PC-9 (cell line): ENCODE measurements around the gene TMEM219. TPM values are rescaled to one million over a fixed set of nuclear protein-coding genes. Genes with fewer than 3 reads are reported as not detected.

Source experiments
- BruUV-seq: library from RNA; stranded (reverse); fragments of 400-500 nt; replicated peaks from 2 replicates; lab custom pipeline; 2021; lab: Mats Ljungman, UMichigan
- CTCF ChIA-PET: fragments of 300-600 bp; sonication (Branson Sonifier 250); formaldehyde crosslinking; loops from one replicate; lab custom pipeline; 2022; ENCODE audit warnings: antibody characterized with exemption; lab: Charles Lee
- POLR2A ChIA-PET: fragments of 300-600 bp; sonication (Branson Sonifier 250); formaldehyde crosslinking; loops from one replicate; lab custom pipeline; 2022; ENCODE audit warnings: antibody characterized with exemption; ENCODE audit not compliant: unreplicated experiment; lab: Charles Lee
- DNase-seq, 2 experiments: peaks; one replicate each; pipeline versions ENCODE4 v3.0.0 to v3.0.0-alpha.2; 2015 to 2022; ENCODE audit warnings: mixed read lengths in 1 of 2
- H2AFZ ChIP-seq: fragments of 200-600 bp; sonication (generic); 2 replicates; pipeline ENCODE4 v1.8.1; 2017; ENCODE audit warnings: antibody characterized with exemption
- H3F3A ChIP-seq: fragments of 200-600 bp; sonication (generic); 2 replicates; pipeline ENCODE4 v1.8.1; 2017; ENCODE audit warnings: antibody characterized with exemption, mild to moderate bottlenecking, low read depth; ENCODE audit not compliant: insufficient read depth
- H3K27ac ChIP-seq: fragments of 200-600 bp; sonication (generic); 2 replicates; pipeline ENCODE4 v1.6.1; 2016; ENCODE audit warnings: mixed run types
- H3K27me3 ChIP-seq: fragments of 200-600 bp; sonication (generic); 2 replicates; pipeline ENCODE4 v1.6.1; 2016; ENCODE audit warnings: low read depth, mixed run types; ENCODE audit not compliant: insufficient read depth
- H3K36me3 ChIP-seq: fragments of 200-600 bp; sonication (generic); 2 replicates; pipeline ENCODE4 v1.6.1; 2016; ENCODE audit warnings: low read depth, mixed run types
- H3K4me1 ChIP-seq: fragments of 200-600 bp; sonication (generic); replicated peaks from 2 replicates; pipeline ENCODE4 v1.6.1; 2016; ENCODE audit warnings: mixed run types; ENCODE audit not compliant: insufficient read depth
- H3K4me2 ChIP-seq: fragments of 200-600 bp; sonication (generic); 2 replicates; pipeline ENCODE4 v1.6.1; 2017; ENCODE audit warnings: mixed run types
- H3K4me3 ChIP-seq: fragments of 200-600 bp; sonication (generic); 2 replicates; pipeline ENCODE4 v1.6.1; 2016; ENCODE audit warnings: mixed run types
- H3K79me2 ChIP-seq: fragments of 200-600 bp; sonication (generic); 2 replicates; pipeline ENCODE4 v1.6.1; 2017; ENCODE audit warnings: low read depth, mixed run types
- H3K9me2 ChIP-seq: fragments of 200-600 bp; sonication (generic); 2 replicates; pipeline ENCODE4 v1.8.1; 2017; ENCODE audit warnings: mild to moderate bottlenecking; ENCODE audit not compliant: insufficient read depth
- H3K9me3 ChIP-seq: fragments of 200-600 bp; sonication (generic); 2 replicates; pipeline ENCODE4 v1.8.1; 2016; ENCODE audit warnings: low read depth; ENCODE audit not compliant: insufficient read depth
- H4K20me1 ChIP-seq: fragments of 200-600 bp; sonication (generic); 2 replicates; pipeline ENCODE4 v1.8.1; 2017; ENCODE audit not compliant: insufficient read depth
- EZH2 ChIP-seq: fragments of 200-600 bp; sonication (generic); IDR thresholded peaks from 2 replicates; pipeline ENCODE4 v1.8.0; 2017; ENCODE audit warnings: antibody characterized with exemption, low read depth
- intact Hi-C: fragments of 100-400 bp; cut with micrococcal nuclease; formaldehyde crosslinking; loops from one replicate; pipeline ENCODE4 v1.10.0; 2022; ENCODE audit not compliant: unreplicated experiment
- total RNA-seq: library from RNA; stranded (reverse); gene quantifications from 2 replicates; pipeline ENCODE4 v1.2.3, GENCODE V29; 2021
- TF ChIP-seq, protein P1 (sequence below): fragments of 200-600 bp; sonication (generic); conservative IDR thresholded peaks from 2 replicates; pipeline ENCODE4 v1.6.1; 2017; ENCODE audit warnings: mixed run types, antibody characterized with exemption, mild to moderate bottlenecking, moderate library complexity

TMEM219 gene
- total RNA-seq, 1 experiment from 2014 or later, result 141 TPM

DNA sequence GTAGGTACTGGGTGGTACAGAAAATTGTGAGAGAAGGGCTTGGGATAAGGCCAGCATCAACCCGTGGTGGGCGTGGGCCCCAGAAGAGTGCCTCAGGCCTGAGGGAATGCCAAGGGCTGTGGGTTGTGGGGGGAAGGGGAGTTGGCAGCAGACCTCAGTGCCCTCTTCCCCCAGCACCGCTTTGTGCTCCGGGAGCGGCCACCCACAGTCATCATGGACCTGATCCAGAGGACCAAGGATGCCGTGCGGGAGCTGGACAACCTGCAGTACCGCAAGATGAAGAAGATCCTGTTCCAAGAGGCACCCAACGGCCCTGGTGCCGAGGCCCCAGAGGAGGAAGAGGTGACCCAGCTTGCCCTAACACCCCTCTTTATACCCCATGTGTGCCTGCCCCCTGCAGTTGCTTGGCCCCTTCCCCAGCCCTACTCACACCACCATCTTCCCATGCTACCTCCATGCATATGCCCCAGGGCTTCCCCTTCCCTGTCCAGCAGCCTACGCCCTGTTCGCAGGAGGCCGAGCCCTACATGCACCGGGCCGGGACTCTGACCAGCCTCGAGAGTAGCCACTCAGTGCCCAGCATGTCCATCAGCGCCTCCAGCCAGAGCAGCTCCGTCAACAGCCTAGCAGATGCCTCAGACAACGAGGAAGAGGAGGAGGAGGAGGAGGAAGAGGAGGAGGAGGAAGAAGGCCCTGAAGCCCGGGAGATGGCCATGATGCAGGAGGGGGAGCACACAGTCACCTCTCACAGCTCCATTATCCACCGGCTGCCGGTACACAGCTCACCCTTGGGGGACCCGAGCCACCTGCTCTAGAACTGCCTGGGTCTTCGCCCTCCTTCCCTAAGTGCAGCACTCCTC, 20.9 kb downstream of the TMEM219 start:
- no TSS peak for BruUV-seq
- H3K9me3 ChIP-seq, result no peaks in the 10 kb centered on the region
- POLR2A ChIA-PET, result no interaction called here
- H3K9me2 ChIP-seq, result no peaks in the 10 kb centered on the region
- H4K20me1 ChIP-seq, result no peaks in the 10 kb centered on the region
- DNase-seq, result no peak
- H3K27me3 ChIP-seq, result no peaks in the 10 kb centered on the region
- H3F3A ChIP-seq, result 0 out of 2 replicates have a peak, but pooled peaks cover 4% of the 10 kb centered on the region
- no peak overlapping the region for H2AFZ ChIP-seq
- TF ChIP-seq, protein P1, sequence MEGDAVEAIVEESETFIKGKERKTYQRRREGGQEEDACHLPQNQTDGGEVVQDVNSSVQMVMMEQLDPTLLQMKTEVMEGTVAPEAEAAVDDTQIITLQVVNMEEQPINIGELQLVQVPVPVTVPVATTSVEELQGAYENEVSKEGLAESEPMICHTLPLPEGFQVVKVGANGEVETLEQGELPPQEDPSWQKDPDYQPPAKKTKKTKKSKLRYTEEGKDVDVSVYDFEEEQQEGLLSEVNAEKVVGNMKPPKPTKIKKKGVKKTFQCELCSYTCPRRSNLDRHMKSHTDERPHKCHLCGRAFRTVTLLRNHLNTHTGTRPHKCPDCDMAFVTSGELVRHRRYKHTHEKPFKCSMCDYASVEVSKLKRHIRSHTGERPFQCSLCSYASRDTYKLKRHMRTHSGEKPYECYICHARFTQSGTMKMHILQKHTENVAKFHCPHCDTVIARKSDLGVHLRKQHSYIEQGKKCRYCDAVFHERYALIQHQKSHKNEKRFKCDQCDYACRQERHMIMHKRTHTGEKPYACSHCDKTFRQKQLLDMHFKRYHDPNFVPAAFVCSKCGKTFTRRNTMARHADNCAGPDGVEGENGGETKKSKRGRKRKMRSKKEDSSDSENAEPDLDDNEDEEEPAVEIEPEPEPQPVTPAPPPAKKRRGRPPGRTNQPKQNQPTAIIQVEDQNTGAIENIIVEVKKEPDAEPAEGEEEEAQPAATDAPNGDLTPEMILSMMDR, result no peak
- TF ChIP-seq EZH2, result no peak
- no peak overlapping the region for H3K4me2 ChIP-seq
- H3K79me2 ChIP-seq, result peaks cover 2% of the 10 kb centered on the region; the same call in 1 of the 2 replicates
- peaks cover 56% of the 10 kb centered on the region for H3K36me3 ChIP-seq
- no peak overlapping the region for H3K27ac ChIP-seq
- H3K4me3 ChIP-seq, result no peak overlapping the region
- intact Hi-C loops, result no loop called here
- CTCF ChIA-PET, result no interaction called here
- no peaks in the 10 kb centered on the region for H3K4me1 ChIP-seq

DNA sequence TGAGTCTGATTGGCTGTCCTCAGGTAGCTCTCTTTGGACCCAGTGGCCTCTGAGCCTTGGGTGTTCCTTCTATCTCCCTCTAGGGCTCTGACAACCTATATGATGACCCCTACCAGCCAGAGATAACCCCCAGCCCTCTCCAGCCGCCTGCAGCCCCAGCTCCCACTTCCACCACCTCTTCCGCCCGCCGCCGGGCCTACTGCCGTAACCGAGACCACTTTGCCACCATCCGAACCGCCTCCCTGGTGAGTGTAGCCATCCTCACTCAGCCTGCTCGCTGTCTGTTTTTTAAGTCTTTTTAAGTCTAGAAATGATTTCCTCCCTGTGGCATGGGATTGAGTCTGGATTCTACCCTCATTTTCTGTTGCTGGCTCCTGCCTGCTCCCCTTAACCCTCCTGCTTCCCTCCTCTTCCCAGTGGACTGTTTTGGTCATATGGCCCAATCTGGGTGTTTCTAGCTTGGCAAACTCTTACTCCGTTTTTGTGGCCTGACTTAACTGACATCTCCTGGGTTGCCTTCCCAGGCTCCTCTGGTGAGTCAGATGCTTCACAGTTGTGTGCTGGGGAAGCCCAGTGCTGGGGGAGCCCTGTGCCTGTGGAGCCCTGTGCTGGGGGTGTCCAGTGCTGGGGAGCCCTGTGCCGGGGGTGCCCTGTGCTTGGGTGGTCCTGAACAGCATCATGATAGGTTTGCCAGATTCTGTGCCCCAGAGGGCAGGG, 21.7 kb downstream of the TMEM219 start:
- POLR2A ChIA-PET, result no interaction called here
- Histone ChIP-seq H3K27me3 (no peaks in the 10 kb centered on the region), H2AFZ (no peak overlapping the region), H3K36me3 (peaks cover 53% of the 10 kb centered on the region), H3K9me3 (no peaks in the 10 kb centered on the region), H3K9me2 (no peaks in the 10 kb centered on the region), H3K4me3 (no peak overlapping the region), H3K4me2 (no peak overlapping the region), H3K27ac (no peak overlapping the region), H3K4me1 (no peaks in the 10 kb centered on the region), H3K79me2 (no peaks in the 10 kb centered on the region), H4K20me1 (no peaks in the 10 kb centered on the region), H3F3A (0 out of 2 replicates have a peak, but pooled peaks cover 4% of the 10 kb centered on the region)
- intact Hi-C loops, result no loop called here
- no peak for DNase-seq
- CTCF ChIA-PET, result no interaction called here
- TF ChIP-seq, protein P1, result no peak
- BruUV-seq, result no TSS peak

DNA sequence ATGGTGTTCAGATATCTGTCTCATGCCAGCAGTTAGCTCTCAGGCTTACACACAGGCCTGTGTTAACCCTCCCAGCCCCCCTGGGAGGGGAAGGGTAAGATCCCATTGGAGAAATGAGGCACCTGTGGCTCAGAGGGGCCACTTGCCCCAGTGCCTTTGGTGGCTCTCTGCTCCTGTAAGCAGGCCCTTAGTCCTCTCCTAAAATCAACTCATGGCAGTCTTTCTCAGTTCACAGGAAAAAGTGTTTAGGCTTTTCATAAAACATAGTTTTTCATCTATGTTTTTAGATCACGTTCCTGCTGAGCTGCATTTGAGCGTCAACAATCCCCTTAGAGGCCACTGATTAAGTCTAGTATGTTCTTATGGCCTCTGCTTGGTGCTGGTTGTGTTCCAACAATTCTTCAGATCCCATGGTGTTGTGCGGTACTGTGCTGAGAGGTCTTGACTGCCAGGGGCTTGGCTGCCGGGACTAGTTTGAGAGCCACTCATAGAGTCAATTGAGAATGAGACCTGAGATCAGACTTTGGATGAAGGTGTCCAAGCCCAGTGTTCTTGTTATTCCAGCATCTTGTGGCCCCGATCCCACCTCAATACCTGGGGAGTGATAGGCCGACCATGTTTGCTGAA, 22.4 kb downstream of the TMEM219 start:
- Histone ChIP-seq H3K4me1 (no peaks in the 10 kb centered on the region), H4K20me1 (no peaks in the 10 kb centered on the region), H2AFZ (no peak overlapping the region), H3K9me3 (no peaks in the 10 kb centered on the region), H3K4me3 (no peak overlapping the region), H3K4me2 (no peak overlapping the region), H3K36me3 (peaks cover 47% of the 10 kb centered on the region), H3K27me3 (no peaks in the 10 kb centered on the region), H3K9me2 (no peaks in the 10 kb centered on the region), H3K79me2 (no peaks in the 10 kb centered on the region), H3F3A (0 out of 2 replicates have a peak, but pooled peaks cover 4% of the 10 kb centered on the region), H3K27ac (no peak overlapping the region)
- no peak for TF ChIP-seq EZH2
- TF ChIP-seq, protein P1, result no peak
- POLR2A ChIA-PET, result no interaction called here
- intact Hi-C loops, result no loop called here
- no TSS peak for BruUV-seq
- CTCF ChIA-PET, result no interaction called here
- no peak for DNase-seq
